Breast epithelium (tissue), 3 donors: Measurements from ENCODE around the gene TLR8.

Experiments used
- CTCF ChIP-seq, 3 donors: fragments of 450-650 bp; IDR thresholded peaks; one replicate each; pipeline ENCODE4 v1.5.1; 2016 to 2017; ENCODE audit warnings: antibody characterized with exemption in 3 of 3, mild to moderate bottlenecking in 3 of 3, moderate library complexity in 3 of 3
- POLR2A ChIP-seq: fragments of 450-650 bp; IDR thresholded peaks from one replicate; pipeline ENCODE4 v1.6.1; 2016; ENCODE audit warnings: antibody characterized with exemption, mild to moderate bottlenecking, moderate library complexity
- POLR2AphosphoS5 ChIP-seq, 3 donors: sonication (generic); formaldehyde crosslinking; IDR thresholded peaks; one replicate each; pipeline ENCODE4 v1.6.1; 2017; ENCODE audit warnings: antibody characterized with exemption in 3 of 3

GRCh38 chrX:12874581-12874980, 31.8 kb upstream of the TLR8 start:
- TF ChIP-seq POLR2AphosphoS5 (IDR thresholded peaks at IDR 0.05) (no peak), CTCF (IDR thresholded peaks at IDR 0.05) (no peak), POLR2A (no peak)
